Measurements from ENCODE around the gene PAGE2.
"Not testable (repeated sequence)": the region's sequence is repeated elsewhere in the genome, so short reads cannot be mapped to it uniquely, and the experiment has no call there.

Gene PAGE2

GRCh38 chrX:55111578-55112254 lies 22.9 kb downstream of the PAGE2 start:
- no peak for TF ChIP-seq CTCF (IDR thresholded peaks at IDR 0.05; ENCODE audit: extremely low read depth, missing control alignments)

GRCh38 chrX:55116589-55116988 lies 27.8 kb downstream of the PAGE2 start:
- not testable (repeated sequence) for DNase-seq (ENCODE audit: low spot score)

More at GRCh38 chrX:55111578-55112254, 22.9 kb downstream of the PAGE2 start:
- DNase-seq (ENCODE audit: low spot score): no peak

- TF ChIP-seq CTCF (IDR thresholded peaks at IDR 0.05; ENCODE audit: extremely low read depth, missing control alignments): no peak
- DNase-seq (ENCODE audit: low spot score): no peak
Observed at GRCh38 chrX:55118574-55118973, 29.8 kb downstream of the PAGE2 start.

GRCh38 chrX:55119271-55119670 lies 30.5 kb downstream of the PAGE2 start:
- no peak for TF ChIP-seq CTCF (IDR thresholded peaks at IDR 0.05; ENCODE audit: extremely low read depth, missing control alignments)
- no peak for DNase-seq (ENCODE audit: low spot score)

GRCh38 chrX:55119712-55120111 lies 30.9 kb downstream of the PAGE2 start:
- no peak for TF ChIP-seq CTCF (IDR thresholded peaks at IDR 0.05; ENCODE audit: extremely low read depth, missing control alignments)
- no peak for DNase-seq (ENCODE audit: low spot score)

- no peak for TF ChIP-seq CTCF (IDR thresholded peaks at IDR 0.05; ENCODE audit: extremely low read depth, missing control alignments)
- DNase-seq (ENCODE audit: low spot score): no peak
Observed at GRCh38 chrX:55120761-55121358, 32.0 kb downstream of the PAGE2 start.

GRCh38 chrX:55123900-55124299 lies 35.1 kb downstream of the PAGE2 start:
- DNase-seq (ENCODE audit: low spot score): no peak
- TF ChIP-seq CTCF (IDR thresholded peaks at IDR 0.05; ENCODE audit: extremely low read depth, missing control alignments): no peak

- no peak for DNase-seq (ENCODE audit: low spot score)
- no peak for TF ChIP-seq CTCF (IDR thresholded peaks at IDR 0.05; ENCODE audit: extremely low read depth, missing control alignments)
Observed at GRCh38 chrX:55127692-55128091, 38.9 kb downstream of the PAGE2 start.
